IPS-18a (cell line): Measurements from ENCODE around the gene ARHGAP10.

ENCODE experiments used
- H3K27ac ChIP-seq: one replicate; pipeline ENCODE4 v1.5.1; 2013; ENCODE audit warnings: low read length
- H3K27me3 ChIP-seq: one replicate; pipeline ENCODE4 v1.6.1; 2013; ENCODE audit warnings: mild to moderate bottlenecking, low read length; ENCODE audit not compliant: control insufficient read depth, insufficient read depth
- H3K36me3 ChIP-seq: one replicate; pipeline ENCODE4 v1.6.1; 2013; ENCODE audit warnings: low read depth, low read length; ENCODE audit not compliant: control insufficient read depth
- H3K4me1 ChIP-seq: one replicate; pipeline ENCODE4 v1.6.1; 2013; ENCODE audit warnings: low read depth, low read length; ENCODE audit not compliant: control insufficient read depth
- H3K4me3 ChIP-seq: one replicate; pipeline ENCODE4 v1.5.1; 2013; ENCODE audit warnings: low read length
- H3K9ac ChIP-seq: one replicate; pipeline ENCODE4 v1.6.1; 2013; ENCODE audit warnings: mild to moderate bottlenecking, low read length, moderate library complexity
- H3K9me3 ChIP-seq: one replicate; pipeline ENCODE4 v1.6.1; 2013; ENCODE audit warnings: low read depth, low read length; ENCODE audit not compliant: control insufficient read depth

The ARHGAP10 gene

DNA sequence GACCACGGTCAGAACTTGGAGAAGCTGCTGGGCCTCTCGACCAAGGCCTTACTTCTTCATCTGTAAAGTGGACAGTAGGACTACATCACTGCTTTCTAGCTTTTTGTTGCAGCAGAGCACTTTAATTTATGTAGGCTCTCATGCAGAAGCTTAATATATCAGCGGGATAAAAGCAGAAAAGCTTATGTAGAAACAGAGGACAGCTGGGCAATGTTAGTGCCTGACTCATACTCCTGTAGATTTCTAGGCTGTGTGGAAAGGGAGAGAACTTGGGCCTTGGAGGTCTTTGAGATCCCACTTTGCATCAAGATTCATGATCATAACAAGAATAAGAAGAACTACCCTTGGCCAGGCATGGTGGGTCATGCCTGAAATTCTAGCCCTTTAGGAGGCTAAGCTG, 91.2 kb downstream of the ARHGAP10 start:
- H3K27ac ChIP-seq = no peak overlapping the region
- no peak overlapping the region for H3K4me3 ChIP-seq
- no peaks in the 10 kb centered on the region for H3K36me3 ChIP-seq
- no peaks in the 10 kb centered on the region for H3K27me3 ChIP-seq
- no peaks in the 10 kb centered on the region for H3K9me3 ChIP-seq
- H3K4me1 ChIP-seq = no peaks in the 10 kb centered on the region
- no peak overlapping the region for H3K9ac ChIP-seq

DNA sequence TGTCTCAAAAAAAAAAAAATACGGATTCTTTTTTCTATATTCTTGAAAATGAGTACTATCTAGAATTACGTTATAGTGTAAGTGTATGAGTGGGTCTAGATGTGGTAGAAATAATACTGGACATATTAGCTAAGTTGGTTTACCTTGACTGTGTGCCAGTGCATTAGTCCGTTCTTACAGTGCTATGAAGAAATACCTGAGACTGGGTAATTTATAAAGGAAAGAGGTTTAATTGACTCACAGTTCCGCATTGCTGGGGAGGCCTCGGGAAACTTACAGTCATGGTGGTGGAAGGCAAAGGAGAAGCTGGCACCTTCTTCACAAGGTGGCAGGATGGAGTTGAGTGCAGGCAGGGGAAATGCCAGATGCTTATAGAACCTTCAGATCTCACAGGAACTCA, 92.4 kb downstream of the ARHGAP10 start:
- no peaks in the 10 kb centered on the region for H3K36me3 ChIP-seq
- H3K27me3 ChIP-seq = no peaks in the 10 kb centered on the region
- no peaks in the 10 kb centered on the region for H3K4me1 ChIP-seq
- H3K27ac ChIP-seq = no peak overlapping the region
- H3K9me3 ChIP-seq = no peaks in the 10 kb centered on the region
- H3K9ac ChIP-seq = no peak overlapping the region
- H3K4me3 ChIP-seq = no peak overlapping the region

DNA sequence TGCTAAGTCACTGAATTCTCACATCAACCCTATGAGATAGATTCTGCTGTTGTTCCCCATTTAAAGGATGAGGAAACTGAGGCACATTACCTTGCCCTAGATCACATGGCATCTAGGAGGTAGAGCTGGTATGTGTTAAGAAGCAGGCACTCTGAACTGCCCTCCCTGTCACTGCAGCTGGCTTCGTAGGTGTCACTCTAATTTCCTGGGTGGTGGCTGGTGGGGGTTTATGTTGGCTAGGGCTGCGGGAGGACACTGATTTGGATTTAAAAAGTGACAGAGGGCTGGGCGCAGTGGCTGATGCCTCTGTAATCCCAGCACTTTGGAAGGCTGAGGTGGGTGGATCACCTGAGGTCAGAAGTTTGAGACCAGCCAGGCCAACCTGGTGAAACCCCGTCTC, 93.0 kb downstream of the ARHGAP10 start:
- Histone ChIP-seq H3K4me3 (no peak overlapping the region), H3K4me1 (no peaks in the 10 kb centered on the region), H3K27me3 (no peaks in the 10 kb centered on the region), H3K9ac (no peak overlapping the region), H3K36me3 (no peaks in the 10 kb centered on the region), H3K27ac (no peak overlapping the region), H3K9me3 (no peaks in the 10 kb centered on the region)

DNA sequence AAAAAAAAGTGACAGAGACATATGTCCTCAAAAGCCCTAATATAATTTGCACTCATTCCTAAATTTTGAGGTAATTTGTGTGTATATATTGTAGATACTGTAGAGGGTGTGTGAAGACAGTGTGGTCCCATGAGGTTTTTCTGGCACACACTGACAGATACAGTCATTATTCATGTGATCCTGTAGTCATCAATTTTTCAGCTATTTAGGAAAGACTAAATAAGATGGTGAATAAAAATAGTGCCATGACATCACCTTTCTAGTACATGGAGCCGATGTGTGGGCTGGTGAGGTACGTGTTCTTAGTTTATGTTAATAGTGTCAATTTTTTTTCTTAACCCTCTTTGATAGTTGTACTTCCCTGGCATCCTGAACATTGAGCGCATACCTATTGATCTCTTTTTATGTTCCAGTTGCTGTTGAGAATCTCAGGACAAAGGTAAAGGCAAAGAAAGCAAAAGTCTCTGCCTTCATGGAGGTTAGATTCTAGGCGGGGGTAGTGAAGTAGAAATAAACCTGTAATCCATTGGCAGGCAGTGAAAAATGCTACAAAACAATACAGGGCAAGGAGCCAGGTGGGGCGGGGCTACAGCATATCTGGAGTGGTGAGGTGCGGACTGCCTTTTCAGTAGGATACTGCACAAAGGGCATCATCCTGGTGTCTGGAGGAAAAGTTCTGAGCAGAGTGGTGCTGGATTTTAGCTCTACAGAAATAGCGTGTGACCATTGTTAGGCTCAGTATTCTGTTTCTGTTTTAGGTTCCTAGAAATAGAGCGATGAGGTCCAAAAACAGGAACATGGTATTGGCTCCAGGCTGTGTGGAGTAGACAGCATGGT, 93.8 kb downstream of the ARHGAP10 start:
- no peaks in the 10 kb centered on the region for H3K36me3 ChIP-seq
- H3K4me3 ChIP-seq = no peak overlapping the region
- no peak overlapping the region for H3K27ac ChIP-seq
- H3K4me1 ChIP-seq = no peaks in the 10 kb centered on the region
- H3K9me3 ChIP-seq = no peaks in the 10 kb centered on the region
- H3K9ac ChIP-seq = no peak overlapping the region
- no peaks in the 10 kb centered on the region for H3K27me3 ChIP-seq

GRCh38 chr4:147826288-147826646, 94.4 kb downstream of the ARHGAP10 start:
- H3K27ac ChIP-seq = no peak overlapping the region
- H3K4me1 ChIP-seq = no peaks in the 10 kb centered on the region
- no peaks in the 10 kb centered on the region for H3K36me3 ChIP-seq
- H3K4me3 ChIP-seq = no peak overlapping the region
- H3K9me3 ChIP-seq = no peaks in the 10 kb centered on the region
- H3K27me3 ChIP-seq = no peaks in the 10 kb centered on the region
- H3K9ac ChIP-seq = no peak overlapping the region

DNA sequence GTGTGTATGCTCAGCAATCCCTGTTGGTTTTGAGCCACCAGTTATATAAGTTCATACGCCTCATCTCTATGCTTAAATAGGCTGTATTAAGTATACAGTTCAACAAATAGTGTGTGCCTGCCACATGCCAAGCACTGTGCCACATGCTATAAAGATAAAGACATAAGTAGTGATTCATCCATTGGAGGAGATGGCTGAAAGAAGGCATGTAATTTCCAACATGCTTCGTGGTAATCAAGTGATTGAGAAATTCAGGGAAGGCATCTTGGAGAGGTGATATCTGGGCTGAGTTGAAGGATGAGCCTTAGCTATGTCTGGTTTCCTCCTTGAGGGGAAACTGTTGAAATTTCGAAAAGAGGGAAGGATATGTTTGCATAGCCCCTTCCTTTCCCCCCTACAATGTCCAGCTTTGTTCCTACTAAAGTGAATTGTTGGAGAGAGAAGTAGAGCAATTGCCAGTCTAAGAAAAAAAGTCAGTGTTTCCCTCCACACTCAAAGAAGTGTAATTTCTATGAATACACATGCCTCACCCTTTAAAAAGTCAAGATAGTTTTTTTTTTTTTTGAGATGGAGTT, 96.5 kb downstream of the ARHGAP10 start:
- H3K9me3 ChIP-seq = no peaks in the 10 kb centered on the region
- H3K4me1 ChIP-seq = peaks cover 3% of the 10 kb centered on the region
- H3K9ac ChIP-seq = no peak overlapping the region
- no peak overlapping the region for H3K27ac ChIP-seq
- no peaks in the 10 kb centered on the region for H3K27me3 ChIP-seq
- no peaks in the 10 kb centered on the region for H3K36me3 ChIP-seq
- no peak overlapping the region for H3K4me3 ChIP-seq

- H3K27ac ChIP-seq = no peak overlapping the region
- no peak overlapping the region for H3K9ac ChIP-seq
- no peaks in the 10 kb centered on the region for H3K27me3 ChIP-seq
- H3K4me1 ChIP-seq = peaks cover 3% of the 10 kb centered on the region
- H3K36me3 ChIP-seq = no peaks in the 10 kb centered on the region
- H3K9me3 ChIP-seq = no peaks in the 10 kb centered on the region
- no peak overlapping the region for H3K4me3 ChIP-seq
These were observed 97.7 kb downstream of the ARHGAP10 start for GRCh38 chr4:147829401-147830101.

- Histone ChIP-seq H3K27ac (no peak overlapping the region), H3K27me3 (no peaks in the 10 kb centered on the region), H3K9ac (no peak overlapping the region), H3K36me3 (no peaks in the 10 kb centered on the region), H3K4me3 (no peak overlapping the region), H3K9me3 (no peaks in the 10 kb centered on the region), H3K4me1 (peaks cover 3% of the 10 kb centered on the region)
These were observed 98.2 kb downstream of the ARHGAP10 start for GRCh38 chr4:147830102-147830463.

GRCh38 chr4:147830987-147831386, 99.1 kb downstream of the ARHGAP10 start:
- no peaks in the 10 kb centered on the region for H3K9me3 ChIP-seq
- H3K27ac ChIP-seq = no peak overlapping the region
- H3K4me1 ChIP-seq = peaks cover 6% of the 10 kb centered on the region
- no peaks in the 10 kb centered on the region for H3K36me3 ChIP-seq
- no peaks in the 10 kb centered on the region for H3K27me3 ChIP-seq
- H3K9ac ChIP-seq = no peak overlapping the region
- H3K4me3 ChIP-seq = no peak overlapping the region

GRCh38 chr4:147831551-147832171, 99.8 kb downstream of the ARHGAP10 start:
- Histone ChIP-seq H3K27ac (no peak overlapping the region), H3K9me3 (no peaks in the 10 kb centered on the region), H3K27me3 (no peaks in the 10 kb centered on the region), H3K36me3 (no peaks in the 10 kb centered on the region), H3K4me3 (no peak overlapping the region), H3K4me1 (peaks cover 10% of the 10 kb centered on the region), H3K9ac (no peak overlapping the region)

DNA sequence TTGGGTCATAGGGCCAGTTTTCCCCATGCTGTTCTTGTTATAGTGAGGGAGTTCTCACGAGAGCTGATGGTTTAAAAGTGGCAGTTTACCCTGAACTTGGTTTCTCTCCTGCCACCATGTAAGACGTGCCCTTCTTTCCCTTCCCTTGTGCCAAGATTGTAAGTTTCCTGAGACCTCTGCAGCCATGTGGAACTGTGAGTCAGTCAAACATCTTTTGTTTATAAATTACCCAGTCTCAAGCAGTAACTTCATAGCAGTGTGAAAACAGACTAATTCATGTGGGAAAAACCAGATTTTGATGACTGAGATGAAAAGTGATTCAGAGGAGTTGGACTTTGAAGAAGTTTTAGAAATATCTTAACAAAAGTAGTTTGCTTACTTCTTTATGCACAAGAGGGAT, 101.4 kb downstream of the ARHGAP10 start:
- no peak overlapping the region for H3K27ac ChIP-seq

More for the DNA sequence above, 101.4 kb downstream of the ARHGAP10 start:
- Histone ChIP-seq H3K4me3 (no peak overlapping the region), H3K36me3 (no peaks in the 10 kb centered on the region), H3K27me3 (no peaks in the 10 kb centered on the region), H3K9me3 (no peaks in the 10 kb centered on the region), H3K4me1 (peaks cover 10% of the 10 kb centered on the region), H3K9ac (no peak overlapping the region)
